ENCODE results near the gene LDLR. TPM values are rescaled to one million over a fixed set of nuclear protein-coding genes. Genes with fewer than 3 reads are reported as not detected.

The LDLR gene
- total RNA-seq, 2 experiments from 2014 or later = 88.3 to 99.1 TPM

DNA sequence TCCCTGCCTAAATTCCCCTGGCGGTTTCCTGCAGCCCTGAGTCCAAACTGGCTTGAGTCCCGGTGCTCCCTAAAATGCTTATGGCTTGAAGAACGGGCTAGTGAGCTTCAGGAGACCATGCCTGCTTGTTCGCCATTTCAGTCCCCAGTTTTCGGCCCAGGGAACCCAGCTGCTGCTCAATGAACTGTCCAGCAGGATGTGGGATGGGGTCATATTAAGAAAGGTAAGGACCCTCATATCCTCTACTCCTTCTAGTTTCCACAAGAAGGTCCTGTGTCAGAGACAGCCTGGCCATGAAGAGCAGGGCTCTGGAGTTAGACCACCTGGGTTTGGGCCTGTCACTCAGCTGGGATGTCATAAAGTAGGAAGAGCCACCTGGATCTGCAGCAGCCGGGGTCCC lies 83.3 kb downstream of the LDLR start:
- Histone ChIP-seq H3K36me3 (ENCODE audit: insufficient read depth, low read length) (peaks cover 90% of the 10 kb centered on the region), H3K4me3 (ENCODE audit: low read depth, low read length, poor library complexity, severe bottlenecking) (no peak overlapping the region), H3K9me2 (ENCODE audit: insufficient read depth, low read length) (no peaks in the 10 kb centered on the region), H4K20me1 (ENCODE audit: insufficient read depth, low read length) (no peaks in the 10 kb centered on the region), H3K27ac (ENCODE audit: low read depth, low read length, poor library complexity, severe bottlenecking) (no peak overlapping the region), H3K9me3 (ENCODE audit: low read length) (no peaks in the 10 kb centered on the region), H3K4me2 (ENCODE audit: low read length) (no peak overlapping the region), H3K79me2 (ENCODE audit: insufficient read depth, low read depth, low read length) (no peaks in the 10 kb centered on the region), H3K4me1 (ENCODE audit: insufficient read depth, low read length, poor library complexity, severe bottlenecking) (no peaks in the 10 kb centered on the region), H2AFZ (ENCODE audit: low read length) (no peak overlapping the region)
- BruUV-seq (replicated peaks) = no TSS peak
- ChIA-PET CTCF (ENCODE audit: unreplicated experiment) (no interaction called here), POLR2A (no interaction called here)
- no peak for DNase-seq (ENCODE audit: low spot score)
- intact Hi-C loops (cut with micrococcal nuclease; ENCODE audit: unreplicated experiment) = no loop called here
- TF ChIP-seq CTCF (conservative IDR thresholded peaks at IDR 0.05; ENCODE audit: low read length) (no peak), EZH2phosphoT487 (IDR thresholded peaks at IDR 0.05; ENCODE audit: borderline replicate concordance, low read depth, low read length) (no peak)

GRCh38 chr19:11173516-11174155 lies 84.4 kb downstream of the LDLR start:
- Histone ChIP-seq H3K4me1 (ENCODE audit: insufficient read depth, low read length, poor library complexity, severe bottlenecking) (peaks cover under 1% of the 10 kb centered on the region), H3K4me3 (ENCODE audit: low read depth, low read length, poor library complexity, severe bottlenecking) (no peak overlapping the region), H2AFZ (ENCODE audit: low read length) (no peak overlapping the region), H3K36me3 (ENCODE audit: insufficient read depth, low read length) (peaks cover 90% of the 10 kb centered on the region), H4K20me1 (ENCODE audit: insufficient read depth, low read length) (no peaks in the 10 kb centered on the region), H3K9me3 (ENCODE audit: low read length) (no peaks in the 10 kb centered on the region), H3K27ac (ENCODE audit: low read depth, low read length, poor library complexity, severe bottlenecking) (no peak overlapping the region), H3K4me2 (ENCODE audit: low read length) (no peak overlapping the region), H3K79me2 (ENCODE audit: insufficient read depth, low read depth, low read length) (peaks cover 1% of the 10 kb centered on the region; the same call in 1 of the 2 replicates), H3K9me2 (ENCODE audit: insufficient read depth, low read length) (no peaks in the 10 kb centered on the region)
- BruUV-seq (replicated peaks) = no TSS peak
- intact Hi-C loops (cut with micrococcal nuclease; ENCODE audit: unreplicated experiment) = no loop called here
- ChIA-PET CTCF (ENCODE audit: unreplicated experiment) (no interaction called here), POLR2A (no interaction called here)
- no peak for DNase-seq (ENCODE audit: low spot score)
- TF ChIP-seq EZH2phosphoT487 (IDR thresholded peaks at IDR 0.05; ENCODE audit: borderline replicate concordance, low read depth, low read length) = no peak

GRCh38 chr19:11174336-11174735 lies 85.1 kb downstream of the LDLR start:
- DNase-seq (ENCODE audit: low spot score) = no peak
- Histone ChIP-seq H3K79me2 (ENCODE audit: insufficient read depth, low read depth, low read length) (peaks cover 5% of the 10 kb centered on the region; the same call in 1 of the 2 replicates), H3K4me3 (ENCODE audit: low read depth, low read length, poor library complexity, severe bottlenecking) (no peak overlapping the region), H2AFZ (ENCODE audit: low read length) (no peak overlapping the region), H4K20me1 (ENCODE audit: insufficient read depth, low read length) (no peaks in the 10 kb centered on the region), H3K4me1 (ENCODE audit: insufficient read depth, low read length, poor library complexity, severe bottlenecking) (peaks cover 7% of the 10 kb centered on the region), H3K9me3 (ENCODE audit: low read length) (no peaks in the 10 kb centered on the region), H3K9me2 (ENCODE audit: insufficient read depth, low read length) (no peaks in the 10 kb centered on the region), H3K36me3 (ENCODE audit: insufficient read depth, low read length) (peaks cover 88% of the 10 kb centered on the region), H3K27ac (ENCODE audit: low read depth, low read length, poor library complexity, severe bottlenecking) (no peak overlapping the region), H3K4me2 (ENCODE audit: low read length) (no peak overlapping the region)
- POLR2A ChIA-PET = no interaction called here
- CTCF ChIA-PET (ENCODE audit: unreplicated experiment) = no interaction called here
- no TSS peak for BruUV-seq (replicated peaks)
- TF ChIP-seq CTCF (conservative IDR thresholded peaks at IDR 0.05; ENCODE audit: low read length) (no peak), EZH2phosphoT487 (IDR thresholded peaks at IDR 0.05; ENCODE audit: borderline replicate concordance, low read depth, low read length) (no peak)
- intact Hi-C loops (cut with micrococcal nuclease; ENCODE audit: unreplicated experiment) = no loop called here

Data from OCI-LY7 (cell line).